Sigmoid colon (tissue), 4 donors: Measurements from ENCODE around the gene ABCA8.

ENCODE experiments used
- POLR2AphosphoS5 ChIP-seq, 4 donors: sonication (generic); formaldehyde crosslinking; IDR thresholded peaks; one replicate each; pipeline ENCODE4 v1.6.1; 2017; ENCODE audit warnings: antibody characterized with exemption in 4 of 4
- TF ChIP-seq, protein P1 (sequence below), 4 experiments: fragments of 450-650 bp in 3 of 4; fragments of 200-600 bp in 1 of 4; IDR thresholded peaks; one replicate each; pipeline ENCODE4 v1.5.1; 2016 to 2019; ENCODE audit warnings: antibody characterized with exemption in 4 of 4, mild to moderate bottlenecking in 3 of 4, moderate library complexity in 2 of 4

DNA sequence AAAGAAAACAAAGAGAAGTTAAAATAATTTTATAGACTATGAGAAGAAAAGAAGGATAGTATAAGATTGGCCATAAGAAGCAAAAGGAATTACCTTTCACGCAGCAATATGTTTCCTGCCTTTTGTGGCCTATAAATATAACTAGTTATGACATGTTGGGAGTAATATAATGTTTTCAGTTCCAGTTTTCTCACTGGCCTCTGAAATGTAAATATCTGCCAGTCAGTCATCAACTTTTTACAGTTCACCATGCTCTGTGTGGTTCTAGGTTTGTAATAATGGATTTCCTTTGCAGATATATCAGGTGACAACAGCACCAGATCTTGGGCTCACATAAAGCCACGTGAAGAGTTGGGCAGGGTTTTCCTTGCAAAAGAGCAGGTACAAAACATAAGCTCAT, 94.3 kb downstream of the ABCA8 start:
- no peak for TF ChIP-seq POLR2AphosphoS5 (IDR thresholded peaks at IDR 0.05)
- TF ChIP-seq, protein P1, sequence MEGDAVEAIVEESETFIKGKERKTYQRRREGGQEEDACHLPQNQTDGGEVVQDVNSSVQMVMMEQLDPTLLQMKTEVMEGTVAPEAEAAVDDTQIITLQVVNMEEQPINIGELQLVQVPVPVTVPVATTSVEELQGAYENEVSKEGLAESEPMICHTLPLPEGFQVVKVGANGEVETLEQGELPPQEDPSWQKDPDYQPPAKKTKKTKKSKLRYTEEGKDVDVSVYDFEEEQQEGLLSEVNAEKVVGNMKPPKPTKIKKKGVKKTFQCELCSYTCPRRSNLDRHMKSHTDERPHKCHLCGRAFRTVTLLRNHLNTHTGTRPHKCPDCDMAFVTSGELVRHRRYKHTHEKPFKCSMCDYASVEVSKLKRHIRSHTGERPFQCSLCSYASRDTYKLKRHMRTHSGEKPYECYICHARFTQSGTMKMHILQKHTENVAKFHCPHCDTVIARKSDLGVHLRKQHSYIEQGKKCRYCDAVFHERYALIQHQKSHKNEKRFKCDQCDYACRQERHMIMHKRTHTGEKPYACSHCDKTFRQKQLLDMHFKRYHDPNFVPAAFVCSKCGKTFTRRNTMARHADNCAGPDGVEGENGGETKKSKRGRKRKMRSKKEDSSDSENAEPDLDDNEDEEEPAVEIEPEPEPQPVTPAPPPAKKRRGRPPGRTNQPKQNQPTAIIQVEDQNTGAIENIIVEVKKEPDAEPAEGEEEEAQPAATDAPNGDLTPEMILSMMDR (IDR thresholded peaks at IDR 0.05): no peak
